H54 (cell line): ENCODE measurements around the gene IFT122.
"Not testable (repeated sequence)": the region's sequence is repeated elsewhere in the genome, so short reads cannot be mapped to it uniquely, and the experiment has no call there.

Experiments
- DNase-seq: peaks from one replicate; pipeline ENCODE4 v3.0.0; 2011; ENCODE audit warnings: low spot score, mixed read lengths; ENCODE audit not compliant: insufficient read length
- FAIRE-seq: peaks from 3 replicates; lab custom pipeline; 2011; peaks lifted over from hg19 to GRCh38; lab: Jason Lieb, UNC
- POLR2A ChIP-seq: IDR thresholded peaks from 2 replicates; pipeline ENCODE4 v1.6.1; 2011; ENCODE audit warnings: low read depth, mild to moderate bottlenecking, low read length

IFT122 gene

DNA sequence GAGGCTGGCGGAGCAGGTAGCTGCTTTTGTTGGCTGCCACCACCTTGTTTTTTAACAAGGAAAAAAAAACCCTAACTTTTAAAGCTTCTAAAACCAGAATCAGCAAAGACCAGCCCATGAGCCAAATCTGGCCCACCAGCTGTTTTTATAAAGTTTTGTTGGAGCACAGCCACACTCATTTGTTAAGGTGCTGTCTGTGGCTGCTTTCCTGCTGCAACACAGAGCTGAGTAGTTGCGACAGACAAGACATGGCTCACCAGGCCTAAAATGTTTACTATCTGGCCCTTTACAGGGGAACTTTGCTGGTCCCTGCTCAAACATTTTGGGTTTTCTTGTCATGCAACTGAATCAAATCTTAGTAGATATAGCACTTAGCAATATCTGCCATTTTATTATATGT, 30.5 kb upstream of the IFT122 start:
- TF ChIP-seq POLR2A = no peak
- FAIRE-seq (no peak), DNase-seq (no peak)

DNA sequence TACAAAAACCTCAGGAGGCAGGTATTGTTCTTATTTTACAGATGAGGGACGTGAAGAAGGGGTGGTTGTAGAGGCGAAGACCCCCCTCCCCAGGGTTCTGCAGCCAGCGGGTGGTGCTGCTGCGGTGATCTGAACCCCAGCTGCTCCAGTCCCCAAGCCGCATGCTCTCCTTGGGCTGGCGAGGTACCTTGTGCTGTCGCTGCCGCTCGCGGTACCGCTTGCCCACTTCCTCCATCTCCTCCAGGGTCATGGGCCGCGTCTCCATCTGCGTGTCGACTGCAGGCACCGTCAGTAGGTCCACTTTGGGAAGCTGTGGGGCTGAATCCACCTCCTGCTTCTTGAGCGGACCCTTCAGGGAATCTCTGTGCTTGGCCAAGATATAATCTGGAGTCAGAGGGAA, 29.1 kb upstream of the IFT122 start:
- FAIRE-seq = no peak

GRCh38 chr3:129412542-129413198, 27.4 kb upstream of the IFT122 start:
- DNase-seq = no peak
- no peak for TF ChIP-seq POLR2A
- no peak for FAIRE-seq

More for the DNA sequence above, 29.1 kb upstream of the IFT122 start:
- DNase-seq = no peak
- TF ChIP-seq POLR2A = no peak

GRCh38 chr3:129413238-129413637, 26.8 kb upstream of the IFT122 start:
- FAIRE-seq, DNase-seq: not testable (repeated sequence)

DNA sequence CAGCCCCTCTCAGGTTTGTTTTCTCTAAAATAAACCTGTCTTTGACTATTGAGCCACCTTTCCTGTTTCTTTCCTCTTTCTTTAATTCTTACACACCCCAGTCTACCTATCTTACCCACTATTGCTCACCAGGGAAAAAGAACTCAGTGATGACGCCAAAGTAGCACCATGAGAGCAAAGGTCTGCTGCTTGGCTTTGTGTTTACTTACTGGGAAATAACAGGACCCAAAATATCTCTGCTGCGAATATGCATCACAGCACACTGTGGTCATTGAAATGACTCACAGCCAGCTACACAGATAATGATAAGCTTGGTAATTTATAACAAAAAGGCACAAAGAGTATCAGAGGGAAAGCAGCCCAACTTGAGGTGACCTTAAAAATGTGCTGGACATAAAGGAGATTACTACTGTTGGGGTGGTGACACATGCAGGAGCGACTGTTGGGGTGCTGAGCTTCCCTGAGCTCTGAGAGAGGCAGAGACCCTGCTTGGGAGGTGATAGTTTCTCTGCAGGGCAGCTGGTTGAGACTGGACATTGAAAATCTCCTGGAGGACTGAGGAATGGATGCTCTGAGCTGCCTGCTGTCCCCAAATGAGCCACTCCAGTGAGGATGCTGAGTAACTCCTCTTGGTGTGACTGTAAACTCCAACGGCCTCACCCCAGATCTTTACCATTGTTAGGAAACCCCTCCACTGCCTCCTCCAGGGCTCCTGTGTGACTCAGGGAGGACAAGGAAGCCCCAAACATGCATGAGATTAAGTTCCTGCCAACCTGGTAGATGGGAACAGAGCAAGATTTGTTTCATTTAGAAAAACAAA, 26.1 kb upstream of the IFT122 start:
- no peak for TF ChIP-seq POLR2A
- peak; percentile 72 for DNase-seq
- FAIRE-seq = peak; percentile 61

DNA sequence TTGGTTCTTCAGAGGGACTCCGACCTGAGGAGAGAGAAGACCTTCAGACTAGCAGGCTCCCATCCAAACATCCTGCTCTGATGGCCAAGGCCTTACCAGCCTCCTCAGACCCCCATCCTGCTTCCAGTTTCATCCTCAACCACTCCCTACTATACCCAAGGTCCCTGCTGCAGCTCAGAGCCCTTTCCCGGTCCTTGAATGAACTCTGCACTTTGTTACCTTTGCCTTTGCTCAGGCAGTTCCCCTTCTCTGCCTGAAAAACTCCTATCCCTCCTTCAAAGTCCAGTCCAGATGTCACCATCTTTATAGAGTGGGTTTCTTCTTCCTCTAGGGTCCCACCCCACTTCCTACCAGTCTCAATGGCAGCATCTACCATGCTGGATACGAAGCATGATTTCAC, 24.6 kb upstream of the IFT122 start:
- no peak for FAIRE-seq
- no peak for DNase-seq
- TF ChIP-seq POLR2A = no peak

DNA sequence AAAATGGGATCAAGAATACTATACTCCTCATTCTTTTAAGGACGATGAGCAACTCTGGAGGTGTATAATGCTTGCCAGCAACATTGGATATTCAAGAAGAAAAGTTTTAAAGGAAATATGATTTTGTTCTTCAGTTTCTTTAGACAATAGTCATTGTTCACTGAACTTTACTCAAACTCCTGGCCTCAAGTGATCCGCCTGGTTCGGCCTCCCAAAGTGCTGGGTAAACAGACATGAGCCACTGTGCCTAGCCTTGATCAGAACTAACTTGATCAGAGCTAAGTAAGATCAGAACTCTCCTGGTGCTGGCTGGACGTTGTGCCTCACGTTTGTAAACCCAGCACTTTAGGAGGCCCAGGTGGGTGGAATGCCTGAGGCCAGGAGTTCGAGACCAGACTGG, 24.2 kb upstream of the IFT122 start:
- FAIRE-seq (no peak), DNase-seq (no peak)
- no peak for TF ChIP-seq POLR2A

GRCh38 chr3:129416415-129416814, 23.6 kb upstream of the IFT122 start:
- DNase-seq (no peak), FAIRE-seq (no peak)
- no peak for TF ChIP-seq POLR2A

GRCh38 chr3:129417326-129417725, 22.7 kb upstream of the IFT122 start:
- DNase-seq (no peak), FAIRE-seq (no peak)
- no peak for TF ChIP-seq POLR2A

DNA sequence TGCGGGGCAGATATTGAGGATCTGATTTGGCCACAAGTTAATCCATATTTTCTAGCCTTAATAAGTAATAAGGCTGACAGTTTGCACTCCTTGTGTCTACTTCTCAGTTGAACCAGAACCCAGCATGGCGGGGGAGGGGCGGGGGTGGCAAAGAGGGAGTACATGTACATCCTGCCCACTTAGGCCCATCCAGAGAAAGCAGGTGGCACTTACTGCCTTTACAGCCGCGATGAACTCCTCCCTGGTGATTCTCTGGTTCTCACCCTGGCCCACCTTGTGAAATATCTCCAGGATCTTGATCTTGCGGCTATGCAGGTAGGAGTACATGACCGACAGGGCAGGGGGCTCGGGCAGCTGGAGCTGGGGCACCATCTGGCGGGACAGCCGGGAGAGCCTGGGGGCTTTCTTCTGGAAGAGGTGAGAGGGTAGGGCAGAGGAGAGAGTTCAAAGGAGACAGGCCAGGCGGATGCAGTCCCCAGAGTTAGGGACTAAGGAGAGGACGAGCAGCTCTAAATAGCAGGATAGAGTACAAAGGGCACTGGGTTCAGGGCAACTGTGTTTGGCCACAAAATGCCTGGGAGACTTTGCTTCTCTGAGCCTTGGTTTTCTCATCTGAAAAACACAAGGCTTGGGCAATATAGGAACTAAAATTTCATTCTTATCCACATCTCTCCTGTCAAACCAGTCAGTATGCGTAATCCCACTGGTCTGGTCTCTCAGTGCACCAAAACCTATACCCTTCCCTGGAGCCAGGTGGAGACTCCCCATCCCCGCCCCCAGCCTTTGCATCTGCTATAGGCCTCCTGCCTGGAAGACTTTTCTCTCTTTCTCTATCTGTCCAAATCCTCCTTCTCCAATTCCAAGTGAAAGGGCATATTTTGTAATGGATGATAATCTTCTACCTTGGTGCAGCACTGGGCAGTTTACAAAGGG, 21.7 kb upstream of the IFT122 start:
- DNase-seq = no peak
- TF ChIP-seq POLR2A = no peak
- FAIRE-seq = no peak

DNA sequence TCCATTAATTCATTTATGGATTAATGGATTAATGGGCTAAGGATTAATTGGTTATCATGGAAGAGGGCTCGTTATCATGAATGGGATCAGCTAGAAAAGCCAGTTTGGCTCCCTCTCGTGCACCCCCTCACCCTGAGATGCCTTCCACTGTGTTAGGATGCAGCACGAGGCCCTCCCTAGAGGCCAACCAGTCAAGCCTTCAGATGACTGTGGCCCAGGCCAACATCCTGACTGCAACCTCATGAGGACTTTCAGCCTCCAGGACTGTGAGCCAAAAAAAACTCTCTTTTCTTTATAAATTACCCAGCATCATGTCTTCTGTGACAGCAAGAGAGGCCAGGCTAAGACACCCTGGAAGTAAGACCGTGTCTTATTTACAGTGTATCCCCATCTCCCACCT, 20.5 kb upstream of the IFT122 start:
- FAIRE-seq (no peak), DNase-seq (no peak)
- TF ChIP-seq POLR2A = no peak

- DNase-seq (no peak), FAIRE-seq (no peak)
- TF ChIP-seq POLR2A = no peak
Measured at GRCh38 chr3:129421236-129421883, 18.7 kb upstream of the IFT122 start.

DNA sequence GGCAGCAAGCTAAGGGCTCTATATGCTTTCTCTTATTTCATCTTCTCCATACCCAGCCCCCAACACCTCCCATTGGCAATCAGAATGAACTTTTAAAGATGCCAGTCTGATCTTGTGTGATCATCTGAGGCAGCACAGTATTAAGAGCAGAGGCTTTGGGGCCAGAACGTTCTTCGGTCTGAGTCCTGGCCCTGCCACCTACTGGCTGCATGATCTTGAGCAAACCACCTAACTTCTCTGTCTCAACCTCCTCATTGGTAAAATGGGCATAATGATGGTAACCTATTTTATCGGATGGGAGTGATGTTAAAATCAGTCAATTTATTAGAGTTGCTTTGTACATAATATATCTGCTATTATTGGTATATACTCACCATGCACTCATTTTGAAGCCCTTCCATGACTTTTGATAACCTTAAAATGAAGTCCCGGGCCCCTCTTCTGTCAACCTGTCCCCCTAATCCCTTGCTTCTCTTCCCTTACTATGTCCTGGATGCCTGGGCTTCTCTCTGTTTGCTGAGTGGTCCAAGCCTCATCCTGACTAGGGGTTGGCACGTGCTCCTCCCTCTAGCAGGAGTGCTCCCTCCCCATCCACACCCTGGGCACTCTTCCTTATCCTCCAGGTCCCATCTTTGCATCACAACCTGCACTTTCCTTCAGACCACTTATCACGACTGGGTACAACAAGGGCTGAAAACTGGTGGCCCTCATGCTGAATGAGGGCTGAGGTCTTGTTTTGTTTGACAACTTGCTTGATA, 17.9 kb upstream of the IFT122 start:
- TF ChIP-seq POLR2A = no peak
- no peak for DNase-seq
- FAIRE-seq = no peak
